Measurements from ENCODE around the gene NCAM1. TPM values are rescaled to one million over a fixed set of nuclear protein-coding genes. Genes with fewer than 3 reads are reported as not detected.

The NCAM1 gene
- total RNA-seq, 1 experiment from 2014 or later, result 0.95 TPM

DNA sequence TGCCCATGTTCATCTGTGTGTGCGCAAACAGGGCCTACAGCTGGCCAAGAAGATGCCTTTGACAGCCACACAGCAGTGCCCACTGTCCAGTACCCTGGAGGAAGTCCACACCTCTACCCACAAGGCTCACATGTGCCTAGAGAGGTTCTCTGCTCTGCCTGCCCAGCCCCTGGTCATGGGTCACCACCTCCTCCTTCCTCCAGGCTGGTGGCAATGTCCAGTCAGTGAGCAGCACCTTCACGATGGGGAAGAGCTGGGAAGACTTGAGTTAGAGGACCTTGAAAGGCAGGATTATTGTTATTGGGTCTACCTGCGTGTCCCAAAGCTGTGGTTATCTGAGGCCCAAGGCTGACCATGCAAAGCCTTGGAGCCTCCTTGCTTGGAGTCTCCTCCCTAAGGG lies 324.8 kb downstream of the NCAM1 start:
- Mint-ChIP-seq H3K27me3 (ENCODE audit: insufficient read depth, unreplicated experiment) (no peaks in the 10 kb centered on the region), H3K4me1 (ENCODE audit: low read depth, unreplicated experiment) (peaks cover 12% of the 10 kb centered on the region), H3K4me3 (ENCODE audit: unreplicated experiment) (no peak overlapping the region), H3K9me3 (ENCODE audit: unreplicated experiment) (no peaks in the 10 kb centered on the region), H3K27ac (ENCODE audit: unreplicated experiment) (no peak overlapping the region), H3K36me3 (ENCODE audit: insufficient read depth, unreplicated experiment) (no peaks in the 10 kb centered on the region)
- no peak overlapping the region for H3K4me3 ChIP-seq (ENCODE audit: low read depth, low read length)
- BruUV-seq (replicated peaks), result no TSS peak
- CTCF ChIA-PET, result no interaction called here
- DNase-seq, result no peak
- H3K27me3 ChIP-seq (replicated peaks; ENCODE audit: control insufficient read depth, insufficient read depth, low read length), result no peaks in the 10 kb centered on the region
- POLR2A ChIA-PET, result no interaction called here
- intact Hi-C loops (cut with micrococcal nuclease; ENCODE audit: unreplicated experiment), result loop anchor here (5.0 to 10.0 kb wide), 4 partner anchors 119 to 1069 kb away; no protein-coding TSS in a partner anchor
- H3K36me3 ChIP-seq (ENCODE audit: control insufficient read depth, insufficient read depth, low read length), result no peaks in the 10 kb centered on the region
- TF ChIP-seq, protein P1, sequence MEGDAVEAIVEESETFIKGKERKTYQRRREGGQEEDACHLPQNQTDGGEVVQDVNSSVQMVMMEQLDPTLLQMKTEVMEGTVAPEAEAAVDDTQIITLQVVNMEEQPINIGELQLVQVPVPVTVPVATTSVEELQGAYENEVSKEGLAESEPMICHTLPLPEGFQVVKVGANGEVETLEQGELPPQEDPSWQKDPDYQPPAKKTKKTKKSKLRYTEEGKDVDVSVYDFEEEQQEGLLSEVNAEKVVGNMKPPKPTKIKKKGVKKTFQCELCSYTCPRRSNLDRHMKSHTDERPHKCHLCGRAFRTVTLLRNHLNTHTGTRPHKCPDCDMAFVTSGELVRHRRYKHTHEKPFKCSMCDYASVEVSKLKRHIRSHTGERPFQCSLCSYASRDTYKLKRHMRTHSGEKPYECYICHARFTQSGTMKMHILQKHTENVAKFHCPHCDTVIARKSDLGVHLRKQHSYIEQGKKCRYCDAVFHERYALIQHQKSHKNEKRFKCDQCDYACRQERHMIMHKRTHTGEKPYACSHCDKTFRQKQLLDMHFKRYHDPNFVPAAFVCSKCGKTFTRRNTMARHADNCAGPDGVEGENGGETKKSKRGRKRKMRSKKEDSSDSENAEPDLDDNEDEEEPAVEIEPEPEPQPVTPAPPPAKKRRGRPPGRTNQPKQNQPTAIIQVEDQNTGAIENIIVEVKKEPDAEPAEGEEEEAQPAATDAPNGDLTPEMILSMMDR (IDR thresholded peaks at IDR 0.05; ENCODE audit: insufficient read depth in 1 of 2, low read depth in 1 of 2, low read length in 1 of 2, severe bottlenecking in 1 of 2, unreplicated experiment in 1 of 2), result no peak
- H3K9me3 ChIP-seq, result no peaks in the 10 kb centered on the region
- H3K4me1 ChIP-seq, result peaks cover 15% of the 10 kb centered on the region

DNA sequence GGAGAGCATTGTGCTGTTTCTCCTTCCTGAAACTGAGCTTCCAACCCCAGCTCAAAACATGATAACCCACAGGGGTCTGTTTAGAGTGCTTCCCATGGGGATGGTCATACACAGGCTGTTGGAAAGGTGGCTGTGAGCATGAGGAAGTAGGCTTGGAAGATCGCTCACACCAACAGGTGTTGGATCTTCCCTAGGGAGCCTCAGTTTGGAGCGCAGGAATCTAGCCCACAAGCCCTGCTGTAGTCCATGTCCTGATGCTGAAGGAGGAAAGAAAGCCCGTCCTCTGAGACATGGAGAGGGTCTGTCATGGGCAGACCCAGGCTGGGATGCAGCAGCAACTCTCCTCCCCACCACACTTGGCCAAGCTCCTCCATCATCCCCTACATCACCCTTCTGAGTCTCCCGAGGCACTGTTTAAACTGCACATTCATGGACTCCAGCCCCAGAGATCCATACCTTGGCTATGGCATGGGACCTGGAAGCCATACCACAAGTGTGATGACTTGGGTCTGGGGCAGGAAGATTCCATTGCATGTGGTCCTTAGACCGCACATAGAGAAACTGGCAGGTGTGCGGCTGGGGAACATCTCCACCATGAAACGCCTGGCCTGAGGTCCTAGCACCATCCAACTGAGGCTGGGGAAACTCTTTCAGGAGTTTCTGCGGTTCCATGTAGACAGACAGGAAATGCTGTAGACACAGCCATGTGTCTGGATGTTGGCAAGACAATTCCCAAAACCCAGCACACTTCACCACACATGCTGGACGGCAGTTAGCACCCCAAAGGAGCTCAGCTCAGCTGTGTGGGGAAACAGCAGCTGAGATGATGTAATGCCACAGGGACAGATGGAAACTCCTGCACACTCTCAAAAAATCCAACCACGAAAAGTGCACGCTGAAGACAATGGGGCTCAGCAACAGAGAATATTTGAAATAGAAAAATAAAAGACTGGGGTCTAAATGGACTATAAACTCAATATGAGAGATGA lies 325.6 kb downstream of the NCAM1 start:
- Mint-ChIP-seq H3K27ac (ENCODE audit: unreplicated experiment) (no peak overlapping the region), H3K27me3 (ENCODE audit: insufficient read depth, unreplicated experiment) (no peaks in the 10 kb centered on the region), H3K4me3 (ENCODE audit: unreplicated experiment) (no peak overlapping the region), H3K4me1 (ENCODE audit: low read depth, unreplicated experiment) (peaks cover 12% of the 10 kb centered on the region), H3K9me3 (ENCODE audit: unreplicated experiment) (no peaks in the 10 kb centered on the region), H3K36me3 (ENCODE audit: insufficient read depth, unreplicated experiment) (no peaks in the 10 kb centered on the region)
- Histone ChIP-seq H3K27me3 (replicated peaks; ENCODE audit: control insufficient read depth, insufficient read depth, low read length) (no peaks in the 10 kb centered on the region), H3K4me3 (ENCODE audit: low read depth, low read length) (no peak overlapping the region), H3K9me3 (no peaks in the 10 kb centered on the region), H3K36me3 (ENCODE audit: control insufficient read depth, insufficient read depth, low read length) (no peaks in the 10 kb centered on the region), H3K4me1 (peaks cover 15% of the 10 kb centered on the region)
- DNase-seq, result no peak
- no TSS peak for BruUV-seq (replicated peaks)
- intact Hi-C loops (cut with micrococcal nuclease; ENCODE audit: unreplicated experiment), result loop anchor here (5.0 to 10.0 kb wide), 4 partner anchors 120 to 1070 kb away; no protein-coding TSS in a partner anchor
- TF ChIP-seq, protein P1 (IDR thresholded peaks at IDR 0.05; ENCODE audit: insufficient read depth in 1 of 2, low read depth in 1 of 2, low read length in 1 of 2, severe bottlenecking in 1 of 2, unreplicated experiment in 1 of 2), result no peak
- CTCF ChIA-PET, result no interaction called here
- POLR2A ChIA-PET, result no interaction called here

DNA sequence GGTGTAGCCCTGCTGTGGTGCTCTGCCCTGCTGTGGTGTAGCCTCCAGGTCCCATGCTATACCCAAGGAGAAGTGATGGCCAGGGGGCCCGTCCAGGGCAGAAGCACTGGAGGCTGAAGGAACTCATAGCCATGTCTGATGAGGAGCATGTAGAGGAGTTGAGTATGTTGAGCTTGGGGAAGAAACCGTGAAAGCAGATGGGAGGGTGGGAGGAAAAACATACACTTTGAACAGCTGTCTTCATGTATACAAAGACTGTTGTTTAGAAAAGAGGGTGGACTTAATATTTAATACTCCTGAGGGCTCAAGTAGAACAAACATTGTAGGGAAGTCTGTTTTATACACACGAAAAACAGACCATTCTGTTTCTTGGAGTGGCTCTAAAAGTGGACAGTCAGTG lies 326.6 kb downstream of the NCAM1 start:
- no peaks in the 10 kb centered on the region for H3K36me3 Mint-ChIP-seq (ENCODE audit: insufficient read depth, unreplicated experiment)
- ChIA-PET CTCF (interaction anchor here (4.0 kb wide), 1 partner anchor 699 kb away, joined by 63 read pairs; no protein-coding TSS in a partner anchor), POLR2A (interaction anchor here (0.6 kb wide), 1 partner anchor 1361 kb away, joined by 3 read pairs; no protein-coding TSS in a partner anchor)
- H3K27ac Mint-ChIP-seq (ENCODE audit: unreplicated experiment), result no peak overlapping the region
- H3K27me3 Mint-ChIP-seq (ENCODE audit: insufficient read depth, unreplicated experiment), result no peaks in the 10 kb centered on the region
- TF ChIP-seq, protein P1 (IDR thresholded peaks at IDR 0.05; ENCODE audit: insufficient read depth in 1 of 2, low read depth in 1 of 2, low read length in 1 of 2, severe bottlenecking in 1 of 2, unreplicated experiment in 1 of 2), result no peak
- intact Hi-C loops (cut with micrococcal nuclease; ENCODE audit: unreplicated experiment), result loop anchor here (2.0 to 10.0 kb wide), 5 partner anchors 120 to 1070 kb away; no protein-coding TSS in a partner anchor
- Histone ChIP-seq H3K27me3 (replicated peaks; ENCODE audit: control insufficient read depth, insufficient read depth, low read length) (no peaks in the 10 kb centered on the region), H3K4me1 (peaks cover 15% of the 10 kb centered on the region), H3K9me3 (no peaks in the 10 kb centered on the region), H3K4me3 (ENCODE audit: low read depth, low read length) (no peak overlapping the region), H3K36me3 (ENCODE audit: control insufficient read depth, insufficient read depth, low read length) (no peaks in the 10 kb centered on the region)
- no peak overlapping the region for H3K4me3 Mint-ChIP-seq (ENCODE audit: unreplicated experiment)
- H3K9me3 Mint-ChIP-seq (ENCODE audit: unreplicated experiment), result no peaks in the 10 kb centered on the region
- BruUV-seq (replicated peaks), result no TSS peak
- H3K4me1 Mint-ChIP-seq (ENCODE audit: low read depth, unreplicated experiment), result peaks cover 12% of the 10 kb centered on the region
- no peak for DNase-seq
